OCI-LY3 (cell line): Measurements from ENCODE around the gene AFAP1L1.

Experiments
- EZH2phosphoT487 ChIP-seq: fragments of 200-600 bp; shearing (Covaris generic); IDR thresholded peaks from 2 replicates; pipeline ENCODE4 v1.6.1; 2018; ENCODE audit warnings: antibody characterized with exemption, mixed run types, low read depth
- TF ChIP-seq, protein P1 (sequence below): fragments of 200-600, 300-600 bp; sonication (generic); IDR thresholded peaks from 2 replicates; pipeline ENCODE4 v1.5.1; 2014; ENCODE audit warnings: antibody characterized with exemption, low read length, low read depth

DNA sequence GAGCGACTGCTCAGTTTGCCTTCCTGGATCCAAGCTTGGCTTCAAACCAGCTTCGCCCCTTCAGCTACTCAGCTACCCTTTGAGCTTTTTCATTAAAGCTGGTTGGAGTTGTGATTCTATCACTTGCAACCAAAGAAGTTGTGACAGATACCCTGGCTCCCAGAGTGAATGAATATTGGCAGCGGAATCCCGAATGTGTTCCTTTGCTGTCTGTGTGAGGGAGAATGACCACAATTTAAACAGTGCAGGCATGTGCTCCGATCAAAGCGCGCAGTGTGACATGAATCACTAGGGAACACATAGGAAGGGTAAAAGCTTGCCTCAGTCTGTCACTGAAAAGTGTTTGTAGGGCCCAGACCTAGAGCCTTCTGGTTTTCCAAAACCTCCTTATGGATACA is 6.6 kb upstream of the AFAP1L1 start:
- TF ChIP-seq, protein P1, sequence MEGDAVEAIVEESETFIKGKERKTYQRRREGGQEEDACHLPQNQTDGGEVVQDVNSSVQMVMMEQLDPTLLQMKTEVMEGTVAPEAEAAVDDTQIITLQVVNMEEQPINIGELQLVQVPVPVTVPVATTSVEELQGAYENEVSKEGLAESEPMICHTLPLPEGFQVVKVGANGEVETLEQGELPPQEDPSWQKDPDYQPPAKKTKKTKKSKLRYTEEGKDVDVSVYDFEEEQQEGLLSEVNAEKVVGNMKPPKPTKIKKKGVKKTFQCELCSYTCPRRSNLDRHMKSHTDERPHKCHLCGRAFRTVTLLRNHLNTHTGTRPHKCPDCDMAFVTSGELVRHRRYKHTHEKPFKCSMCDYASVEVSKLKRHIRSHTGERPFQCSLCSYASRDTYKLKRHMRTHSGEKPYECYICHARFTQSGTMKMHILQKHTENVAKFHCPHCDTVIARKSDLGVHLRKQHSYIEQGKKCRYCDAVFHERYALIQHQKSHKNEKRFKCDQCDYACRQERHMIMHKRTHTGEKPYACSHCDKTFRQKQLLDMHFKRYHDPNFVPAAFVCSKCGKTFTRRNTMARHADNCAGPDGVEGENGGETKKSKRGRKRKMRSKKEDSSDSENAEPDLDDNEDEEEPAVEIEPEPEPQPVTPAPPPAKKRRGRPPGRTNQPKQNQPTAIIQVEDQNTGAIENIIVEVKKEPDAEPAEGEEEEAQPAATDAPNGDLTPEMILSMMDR: no peak
- TF ChIP-seq EZH2phosphoT487: no peak
